HS-27A (cell line): ENCODE data around the gene CYP4A22.
"Not testable (repeated sequence)": the region's sequence is repeated elsewhere in the genome, so short reads cannot be mapped to it uniquely, and the experiment has no call there.

Experiments
- DNase-seq: peaks from one replicate; pipeline ENCODE4 v3.0.0-alpha.2; 2012; ENCODE audit warnings: low read depth, missing footprints

Gene CYP4A22

DNA sequence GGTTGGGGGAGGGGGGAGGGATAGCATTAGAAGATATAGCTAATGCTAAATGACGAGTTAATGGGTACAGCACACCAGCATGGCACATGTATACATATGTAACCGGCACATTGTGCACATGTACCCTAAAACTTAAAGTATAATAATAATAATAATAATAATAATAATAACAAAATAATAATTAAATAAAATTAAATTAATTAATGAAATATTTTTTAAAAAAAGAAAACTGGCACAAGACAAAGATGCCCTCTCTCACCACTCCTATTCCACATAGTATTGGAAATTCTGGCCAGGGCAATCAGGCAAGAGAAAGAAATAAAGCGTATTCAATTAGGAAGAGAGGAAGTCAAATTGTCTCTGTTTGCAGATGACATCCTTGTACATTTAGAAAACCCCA is 20.7 kb downstream of the CYP4A22 start:
- not testable (repeated sequence) for DNase-seq

- no peak for DNase-seq
These were observed 23.5 kb downstream of the CYP4A22 start for GRCh38 chr1:47160716-47161115.

DNA sequence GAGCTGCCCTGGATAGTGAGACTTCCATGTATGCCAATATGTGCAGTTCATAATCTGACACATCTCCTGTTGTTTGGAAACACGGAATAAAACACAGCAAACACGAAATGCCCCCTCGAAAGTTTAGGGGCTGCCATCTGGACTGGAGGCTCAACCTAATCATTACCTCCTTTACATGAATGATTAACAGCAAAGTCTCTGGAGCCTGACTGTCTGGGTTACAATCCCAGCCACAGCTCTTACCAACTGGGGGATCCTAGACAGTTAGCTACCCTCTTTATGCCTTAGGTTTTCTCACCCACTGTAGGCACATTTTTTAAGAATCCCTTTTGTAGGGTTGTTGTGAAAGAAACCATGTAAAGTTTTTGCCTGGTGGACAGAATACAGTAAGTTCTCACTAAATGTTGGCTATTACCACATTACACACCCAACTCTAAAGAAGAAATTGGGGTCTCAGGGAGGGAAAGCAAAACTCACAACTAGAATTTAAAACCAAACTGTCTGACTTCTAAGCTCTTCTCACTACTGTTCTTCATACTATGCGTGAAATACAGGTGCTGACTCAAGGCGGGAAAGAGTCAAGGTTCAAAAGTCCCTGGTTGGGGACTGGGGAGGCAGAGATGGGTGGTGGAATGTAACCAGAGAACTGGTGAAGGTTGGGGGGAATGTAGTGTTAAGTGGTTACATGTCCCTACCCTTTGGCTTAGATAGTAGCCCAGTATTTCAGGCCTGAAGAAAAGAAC is 24.2 kb downstream of the CYP4A22 start:
- DNase-seq, result no peak

DNA sequence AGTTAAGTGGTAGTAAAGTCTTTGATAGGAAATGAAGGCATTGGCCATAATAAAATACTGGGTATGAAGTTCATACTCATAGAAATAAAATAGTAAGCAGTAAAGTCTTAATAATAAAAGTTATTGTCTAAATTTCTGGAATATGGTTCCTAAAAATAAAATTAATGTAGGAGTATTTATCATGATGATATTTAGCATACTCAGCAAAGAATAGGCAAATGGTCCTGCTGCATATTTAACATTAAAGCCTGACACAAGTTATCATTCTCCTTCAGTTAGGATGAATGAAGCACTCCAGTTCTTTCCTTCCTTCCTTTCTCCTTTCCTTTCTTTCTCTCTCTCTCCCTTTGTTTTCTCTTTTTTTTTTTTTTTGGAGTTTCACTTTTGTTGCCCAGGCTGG is 27.3 kb downstream of the CYP4A22 start:
- no peak for DNase-seq

DNA sequence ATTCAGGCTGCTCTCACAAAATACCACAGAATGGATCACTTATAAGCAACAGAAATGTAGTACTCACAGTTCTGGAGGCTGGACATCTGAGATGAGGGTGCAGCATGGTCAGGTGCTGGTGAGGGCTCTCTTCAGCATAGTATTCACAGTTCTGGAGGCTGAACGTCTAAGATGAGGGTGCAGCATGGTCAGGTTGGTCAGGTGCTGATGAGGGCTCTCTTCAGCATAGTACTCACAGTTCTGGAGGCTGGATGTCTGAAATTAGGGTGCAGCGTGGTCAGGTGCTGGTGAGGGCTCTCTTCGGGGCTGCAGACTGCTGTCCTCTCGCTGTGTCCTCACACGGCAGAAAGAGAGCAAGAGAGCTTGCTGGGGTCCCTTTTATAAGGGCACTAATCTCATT is 35.5 kb downstream of the CYP4A22 start:
- no peak for DNase-seq

- DNase-seq, result no peak
These were observed 37.4 kb downstream of the CYP4A22 start for GRCh38 chr1:47174656-47175020.

DNA sequence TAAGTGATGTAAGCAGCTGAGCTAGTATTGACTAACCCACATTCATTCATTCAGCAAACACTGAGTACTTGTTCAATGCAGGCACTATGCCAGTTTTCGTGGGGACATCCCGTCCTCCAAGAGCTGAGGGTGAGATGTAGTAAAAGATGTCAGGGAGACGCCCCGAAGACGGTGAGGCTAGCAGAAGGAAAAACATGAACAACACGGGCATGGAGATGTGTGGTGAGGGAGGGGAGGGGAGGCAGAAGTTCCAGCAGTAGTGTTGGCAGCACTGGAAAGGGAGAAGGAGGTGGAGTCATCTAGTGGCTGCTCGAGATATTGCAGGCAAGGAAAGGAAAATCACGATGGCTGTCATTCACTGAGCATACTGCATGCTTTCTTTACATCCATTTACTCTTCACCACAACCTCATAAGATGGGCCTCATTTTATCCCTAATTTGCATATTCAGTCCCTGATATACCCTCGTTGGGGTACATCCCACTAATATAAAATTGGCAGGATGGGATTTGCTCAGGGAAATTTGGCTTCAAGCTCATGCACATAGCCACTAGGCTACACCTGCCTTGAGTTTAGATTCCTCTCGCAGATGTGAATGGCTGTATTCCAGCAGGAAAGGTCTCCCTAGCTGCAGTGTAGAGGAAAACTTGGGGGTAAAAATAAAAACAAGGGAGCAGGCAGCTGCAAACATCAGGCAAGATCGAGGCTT is 38.1 kb downstream of the CYP4A22 start:
- no peak for DNase-seq

- no peak for DNase-seq
These were observed 40.8 kb downstream of the CYP4A22 start for GRCh38 chr1:47178020-47178419.

DNA sequence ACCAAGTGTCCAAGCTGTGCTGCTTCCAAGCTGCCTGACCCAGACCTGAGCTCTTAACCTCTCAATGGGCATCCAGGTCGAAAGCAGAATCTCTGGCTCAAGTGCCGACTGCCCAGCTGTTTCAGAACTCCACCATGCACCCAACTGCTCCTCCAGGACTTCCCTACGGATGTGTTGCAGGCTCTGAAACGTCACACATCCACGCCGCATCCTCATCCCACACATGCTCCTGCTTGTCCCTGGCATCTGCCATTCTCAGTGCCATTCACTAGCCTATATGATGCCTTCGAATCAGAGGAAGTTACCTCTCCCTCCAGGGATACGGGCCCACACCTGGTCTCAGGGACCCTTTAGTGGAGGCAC is 41.4 kb downstream of the CYP4A22 start:
- no peak for DNase-seq

DNA sequence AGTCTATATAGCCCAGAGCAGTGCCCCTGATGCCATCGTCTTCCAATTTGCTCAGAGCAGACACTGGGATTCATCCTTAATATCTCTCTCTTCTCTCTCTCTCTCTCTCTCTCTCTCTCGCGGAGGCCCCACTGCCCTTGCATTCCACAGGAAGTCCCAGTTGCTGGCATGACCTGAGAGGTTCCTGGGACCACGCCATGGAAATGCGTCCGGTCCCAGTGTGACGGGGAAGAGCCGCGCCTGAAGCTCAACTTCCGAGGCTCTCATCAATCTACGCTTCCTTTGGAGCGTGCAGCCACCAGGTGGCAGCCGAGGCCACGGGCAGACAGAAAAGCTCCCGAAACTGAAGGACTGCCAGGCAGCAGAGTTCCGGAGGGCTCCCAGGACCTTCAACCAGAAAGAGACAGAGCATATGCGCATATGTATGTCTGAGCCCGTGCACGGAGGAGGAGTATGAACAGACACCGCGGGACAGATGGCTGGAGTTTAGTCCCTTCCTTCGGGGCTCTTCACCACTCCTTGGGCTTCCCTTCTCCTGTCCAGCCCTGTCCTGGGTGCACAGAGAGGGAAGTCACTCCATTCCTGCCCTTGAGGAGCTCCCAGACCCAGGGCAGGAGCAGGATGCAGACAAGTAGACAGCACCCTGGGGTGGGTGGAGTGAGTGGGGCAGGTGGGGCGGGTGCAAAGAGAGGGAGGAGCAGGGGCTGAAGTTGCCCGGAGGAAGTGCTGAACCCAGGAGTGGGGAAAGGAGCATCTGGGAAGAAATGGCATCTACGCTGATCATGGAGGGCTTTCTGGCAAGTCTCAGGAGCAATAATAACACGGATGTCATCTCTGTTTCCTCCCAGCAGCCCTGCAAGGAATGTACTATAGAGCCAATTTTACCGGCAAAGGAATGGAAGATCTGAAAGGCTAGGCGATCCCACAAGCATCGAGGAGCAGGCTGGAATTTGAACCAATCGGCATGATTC is 42.1 kb downstream of the CYP4A22 start:
- peak; percentile 84 for DNase-seq

- DNase-seq, result no peak
These were observed 42.8 kb downstream of the CYP4A22 start for GRCh38 chr1:47179988-47180563.

GRCh38 chr1:47180603-47181094 is 43.4 kb downstream of the CYP4A22 start:
- no peak for DNase-seq

DNA sequence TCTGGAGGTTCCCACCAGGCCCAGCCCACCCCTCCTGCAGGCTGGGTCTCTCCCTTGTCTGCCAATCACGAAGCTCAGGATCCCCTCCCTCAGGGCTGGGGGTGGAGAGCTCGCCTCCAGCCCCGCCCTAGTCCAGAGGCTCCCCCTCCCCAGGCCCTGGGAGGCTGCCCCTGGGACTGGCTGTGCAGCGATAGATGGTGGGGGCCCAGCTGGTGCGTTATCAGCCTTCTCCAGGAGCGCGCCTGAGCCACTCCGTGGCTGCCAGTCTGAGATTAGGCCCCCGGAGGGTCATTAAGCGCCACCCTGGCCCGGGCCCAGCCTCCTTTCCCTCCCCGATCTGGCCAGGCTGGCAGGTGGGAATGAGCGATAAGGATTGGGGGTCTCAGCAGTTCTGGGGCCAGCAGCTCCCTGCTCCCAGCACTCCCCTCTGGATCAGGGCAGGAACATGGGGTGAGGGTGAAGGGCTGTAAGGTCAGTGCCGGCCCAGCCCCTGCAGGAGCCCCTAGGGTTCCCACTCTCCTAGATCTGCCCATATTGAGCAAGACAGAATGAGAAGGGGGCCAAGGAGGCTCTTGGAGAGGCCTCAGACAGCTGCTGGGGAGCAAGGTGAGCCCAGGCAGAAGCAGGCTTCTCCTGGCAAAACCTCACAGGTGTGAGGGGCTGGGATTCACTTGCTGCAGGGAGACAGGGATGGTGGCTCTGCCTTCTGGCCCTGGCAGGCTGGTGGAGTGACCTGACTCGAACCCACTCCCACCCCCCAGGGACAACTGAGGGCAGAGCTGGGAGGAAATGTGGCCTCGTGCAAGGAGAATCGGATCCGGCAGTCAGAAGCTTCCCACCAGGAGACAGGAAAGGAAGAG is 44.1 kb downstream of the CYP4A22 start:
- DNase-seq, result no peak

DNA sequence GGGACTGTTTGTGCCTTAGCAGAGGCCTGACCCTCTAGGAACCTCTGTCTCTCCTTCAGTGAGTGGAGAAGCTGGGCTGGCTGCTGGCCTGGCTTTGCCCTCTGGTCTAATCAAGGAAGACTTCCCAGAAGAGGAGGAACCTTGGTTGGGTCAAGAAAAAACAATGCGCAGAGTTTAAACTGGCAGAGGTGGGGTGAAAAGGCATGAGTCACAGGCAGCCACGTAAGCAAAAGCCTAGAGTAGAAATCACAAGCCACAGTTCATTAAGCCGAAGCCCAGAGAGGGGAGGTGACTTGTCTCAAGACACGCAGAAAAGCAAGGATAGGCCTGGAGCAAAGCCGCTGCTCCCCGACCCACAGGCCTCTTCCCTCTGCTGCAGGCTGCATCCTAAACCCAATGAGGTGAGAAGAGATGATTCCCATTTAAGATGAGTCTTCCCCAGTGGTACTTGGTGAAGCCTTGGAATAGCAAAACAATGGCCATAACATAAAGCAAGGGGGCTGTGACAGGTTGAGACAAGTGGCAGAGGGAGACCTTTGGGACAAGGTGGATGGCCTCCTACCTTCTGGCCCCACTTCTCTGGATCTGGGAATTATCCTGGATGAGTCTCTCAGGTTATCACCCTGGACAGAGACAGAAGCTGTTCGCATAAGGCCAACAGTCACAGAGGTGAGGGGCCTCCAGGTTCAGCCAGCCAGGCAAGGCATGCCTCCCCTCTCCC is 44.9 kb downstream of the CYP4A22 start:
- no peak for DNase-seq

DNA sequence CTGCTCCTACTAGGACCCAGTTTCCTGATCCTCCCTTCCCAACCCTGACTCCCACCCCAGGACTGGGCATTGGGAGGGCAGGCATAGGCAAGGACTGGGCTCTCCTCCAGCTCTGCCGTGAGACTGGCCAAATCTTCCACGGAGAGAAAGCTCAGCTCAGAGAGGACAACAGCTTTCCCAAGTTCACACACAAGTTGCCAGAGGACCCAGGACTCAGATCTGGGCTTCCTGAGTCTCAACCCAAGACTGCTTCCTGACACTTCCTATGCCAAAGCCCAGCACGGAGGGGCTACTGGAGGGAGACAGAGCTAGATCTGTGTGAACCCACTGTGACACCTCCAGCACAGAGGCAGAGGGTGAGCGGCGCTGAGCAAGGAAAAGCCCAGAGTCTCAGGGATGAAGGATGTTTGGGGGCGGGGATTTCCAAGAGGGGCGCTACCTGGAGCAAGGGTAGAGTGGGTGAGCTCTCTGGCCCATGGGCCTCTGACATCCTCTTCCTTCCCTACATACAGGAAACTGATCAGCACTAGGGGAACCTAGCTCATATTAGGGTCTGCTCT is 45.5 kb downstream of the CYP4A22 start:
- no peak for DNase-seq

DNA sequence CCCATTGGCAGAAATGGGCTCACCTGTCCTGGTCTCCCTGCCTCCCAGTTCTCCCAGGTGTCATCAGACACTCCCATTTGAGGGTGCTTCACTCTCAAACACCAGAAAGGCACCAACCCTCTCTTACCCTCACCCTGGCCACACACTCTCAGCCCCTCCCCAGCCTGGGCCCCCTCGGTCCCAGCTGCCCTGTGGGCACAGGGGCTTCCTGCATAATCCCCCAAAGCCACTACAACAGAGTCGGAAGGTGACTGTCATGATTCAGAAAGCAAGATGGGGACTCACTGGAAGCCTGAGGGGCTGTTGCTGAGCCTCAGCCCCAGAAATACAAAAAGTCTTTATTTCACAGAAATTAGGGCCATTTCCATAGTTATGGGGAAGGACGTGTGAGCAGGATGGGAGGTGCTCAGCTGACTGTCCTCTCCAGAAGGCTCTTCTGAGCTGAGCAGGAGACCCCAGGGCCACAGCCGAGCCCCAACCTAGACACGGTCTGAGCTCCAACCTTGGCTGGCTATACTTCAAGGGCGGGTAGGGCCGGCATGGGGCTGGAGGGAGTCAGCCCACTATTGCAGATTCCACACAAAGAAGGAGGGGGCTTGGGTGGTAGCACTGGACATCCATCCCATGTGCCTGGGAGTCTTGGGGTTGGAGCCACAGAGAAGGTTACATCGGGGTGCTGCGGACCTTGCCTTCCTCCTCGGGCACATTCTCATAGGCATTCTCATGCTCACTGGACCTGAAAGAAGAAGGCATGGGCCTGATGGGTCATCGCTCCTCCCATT is 46.3 kb downstream of the CYP4A22 start:
- no peak for DNase-seq

DNA sequence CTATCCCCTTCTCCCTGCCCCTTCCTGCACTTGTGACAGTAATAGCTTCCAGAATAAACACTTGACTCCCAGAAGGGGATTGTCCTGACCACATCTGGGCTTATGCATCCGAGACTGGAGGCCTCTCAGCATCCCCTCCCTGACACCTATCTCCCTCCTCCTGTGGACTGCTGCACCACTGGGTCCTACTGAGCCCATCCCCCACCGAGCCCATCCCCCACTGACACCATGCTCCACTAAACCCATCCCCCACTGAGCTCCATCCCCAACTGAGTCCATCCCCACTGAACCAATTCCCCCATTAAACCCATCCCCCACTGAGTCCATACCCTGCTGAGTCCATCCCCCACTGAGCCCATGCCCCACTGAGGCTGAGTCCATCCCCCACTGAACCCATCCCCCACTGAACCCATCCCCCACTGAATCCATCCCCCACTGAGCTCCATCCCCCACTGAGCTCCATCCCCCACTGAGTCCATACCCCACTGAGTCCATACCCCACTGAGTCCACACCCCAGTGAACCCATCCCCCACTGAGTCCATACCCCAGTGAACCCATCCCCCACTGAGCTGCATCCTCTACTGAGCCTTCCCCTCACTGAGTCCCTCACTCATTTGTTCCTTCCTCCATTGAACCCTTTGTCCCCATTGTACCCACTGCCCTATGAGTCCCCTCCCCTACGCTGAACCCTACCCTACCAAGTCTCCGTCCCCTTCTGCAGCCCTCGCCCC is 47.0 kb downstream of the CYP4A22 start:
- no peak for DNase-seq

DNA sequence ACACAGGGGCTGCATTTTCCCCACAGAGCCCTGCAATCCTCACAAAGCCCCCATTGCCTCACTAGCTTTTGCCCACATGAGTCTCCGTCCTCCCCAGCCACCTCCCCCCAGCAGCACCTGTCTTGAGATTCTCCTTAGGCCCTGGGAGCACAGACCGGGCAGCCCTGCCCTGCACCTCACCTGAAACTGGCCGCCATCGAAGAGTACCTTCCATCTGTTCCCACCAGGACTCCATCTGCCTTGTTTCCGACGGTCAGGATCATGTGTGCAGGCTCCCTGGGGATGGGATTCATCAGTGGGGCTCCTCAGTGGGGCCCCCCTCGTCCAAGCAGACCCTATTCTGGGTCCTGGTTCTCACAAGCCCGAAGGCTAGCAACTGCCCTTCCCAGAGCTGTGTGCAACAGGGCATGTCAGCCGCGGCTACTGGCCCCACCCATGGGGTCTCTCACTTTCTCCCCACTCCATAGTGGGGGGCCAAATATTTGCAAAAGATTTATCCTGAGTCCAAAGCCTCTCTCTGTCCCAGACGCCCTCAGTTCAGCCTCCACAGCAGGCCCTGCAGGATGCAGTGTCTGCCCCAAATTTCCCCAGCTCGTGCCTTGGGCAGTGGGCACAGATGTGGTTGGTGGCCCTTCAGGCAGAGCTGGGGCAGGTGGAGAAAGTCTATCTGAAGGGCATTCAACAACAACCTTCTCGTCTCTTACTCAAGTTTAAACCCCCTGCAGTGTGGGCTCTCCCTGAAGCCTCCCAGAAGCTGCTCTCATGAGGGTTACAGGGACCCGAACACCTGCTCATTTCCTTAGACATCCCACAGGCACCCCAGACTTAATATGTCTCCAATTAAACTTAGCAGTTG is 47.8 kb downstream of the CYP4A22 start:
- DNase-seq, result no peak
